IPS-20b (cell line): ENCODE data around the gene C1orf159.
"Not testable (repeated sequence)": the region's sequence is repeated elsewhere in the genome, so short reads cannot be mapped to it uniquely, and the experiment has no call there.

Source experiments
- H3K27ac ChIP-seq: one replicate; pipeline ENCODE4 v1.5.1; 2013; ENCODE audit warnings: low read length
- H3K27me3 ChIP-seq: 2 replicates; pipeline ENCODE4 v1.6.1; 2013; ENCODE audit warnings: mild to moderate bottlenecking, low read length, inconsistent platforms; ENCODE audit not compliant: insufficient read depth
- H3K36me3 ChIP-seq: 2 replicates; pipeline ENCODE4 v1.6.1; 2013; ENCODE audit warnings: low read depth, mild to moderate bottlenecking, inconsistent platforms, low read length, moderate library complexity; ENCODE audit not compliant: insufficient read depth
- H3K4me1 ChIP-seq: 2 replicates; pipeline ENCODE4 v1.6.1; 2013; ENCODE audit warnings: mild to moderate bottlenecking, control low read depth, inconsistent platforms, low read length, moderate library complexity; ENCODE audit not compliant: insufficient read depth
- H3K4me3 ChIP-seq: 2 replicates; pipeline ENCODE4 v1.5.1; 2013; ENCODE audit warnings: mild to moderate bottlenecking, low read length, inconsistent platforms
- H3K9ac ChIP-seq: 2 replicates; pipeline ENCODE4 v1.6.1; 2013; ENCODE audit warnings: low read depth, mild to moderate bottlenecking, inconsistent platforms, low read length, moderate library complexity
- H3K9me3 ChIP-seq: 2 replicates; pipeline ENCODE4 v1.6.1; 2013; ENCODE audit warnings: mild to moderate bottlenecking, low read depth, low read length, inconsistent platforms; ENCODE audit not compliant: insufficient read depth

Gene C1orf159

DNA sequence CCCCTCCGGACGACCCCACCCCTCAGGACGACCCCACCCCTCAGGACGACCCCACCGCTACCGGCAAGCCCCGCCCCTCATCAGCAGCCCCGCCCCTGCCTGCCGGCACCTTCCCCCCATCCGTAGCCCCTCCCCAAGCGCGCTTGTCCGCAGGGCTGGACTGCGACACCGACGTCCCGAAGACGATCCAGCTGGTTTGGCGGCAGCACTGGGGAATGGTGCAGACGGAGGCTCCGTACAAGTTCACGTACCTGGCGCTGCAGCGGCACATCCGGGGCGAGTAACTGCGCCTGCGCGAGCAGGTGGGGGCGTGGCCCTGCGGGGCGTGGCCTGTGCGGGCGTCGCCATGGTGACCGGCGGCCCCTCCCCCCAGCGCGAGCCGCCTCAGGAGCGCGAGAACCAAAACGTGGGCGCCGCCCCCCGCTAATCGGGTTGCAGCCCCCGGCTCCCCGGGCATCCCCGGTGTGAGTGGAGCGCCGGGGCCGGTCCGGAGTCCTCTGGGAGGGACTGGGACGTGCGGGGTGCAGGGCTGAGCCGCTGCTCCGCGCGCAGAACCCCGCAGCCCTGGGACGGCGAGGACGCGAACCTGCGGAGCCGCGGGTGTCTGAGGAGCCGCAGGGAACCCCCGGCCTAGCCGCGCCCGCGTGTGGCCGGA is 46.7 kb downstream of the C1orf159 start:
- Histone ChIP-seq H3K36me3 (no peaks in the 10 kb centered on the region), H3K4me1 (no peaks in the 10 kb centered on the region), H3K4me3 (peak overlapping the region; percentile 79), H3K27ac (no peak overlapping the region), H3K9me3 (no peaks in the 10 kb centered on the region), H3K27me3 (peaks cover 32% of the 10 kb centered on the region), H3K9ac (no peak overlapping the region; the same call in 1 of the 2 replicates)

DNA sequence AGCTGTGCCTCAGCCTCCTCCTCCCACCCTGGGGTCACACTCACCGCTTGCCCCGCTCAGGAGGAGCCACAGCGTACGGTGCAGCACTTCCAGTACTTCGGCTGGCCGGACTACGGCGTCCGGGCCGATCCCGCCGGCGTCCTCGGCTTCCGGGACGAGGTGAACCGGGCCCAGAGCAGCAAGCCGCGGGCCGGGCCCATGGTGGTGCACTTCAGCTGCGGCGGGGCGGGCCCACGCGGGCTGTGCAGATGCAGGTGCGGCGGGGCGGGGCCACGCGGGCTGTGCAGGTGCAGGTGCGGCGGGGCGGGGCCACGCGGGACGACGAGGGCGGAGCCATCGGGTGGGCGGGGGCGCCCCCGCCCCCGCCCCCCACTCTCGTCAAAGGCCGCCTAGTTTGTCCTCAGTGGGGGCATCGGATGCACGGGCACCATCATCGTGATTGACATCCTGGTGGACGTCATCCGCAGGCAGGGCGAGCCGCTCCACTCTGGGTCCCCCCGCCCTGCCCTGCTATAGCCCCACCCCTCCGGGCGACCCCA is 47.3 kb downstream of the C1orf159 start:
- Histone ChIP-seq H3K4me3 (peak overlapping the region; percentile 56; the same call in 1 of the 2 replicates), H3K36me3 (no peaks in the 10 kb centered on the region), H3K9me3 (no peaks in the 10 kb centered on the region), H3K27ac (no peak overlapping the region), H3K9ac (no peak overlapping the region), H3K27me3 (peaks cover 37% of the 10 kb centered on the region), H3K4me1 (no peaks in the 10 kb centered on the region)

DNA sequence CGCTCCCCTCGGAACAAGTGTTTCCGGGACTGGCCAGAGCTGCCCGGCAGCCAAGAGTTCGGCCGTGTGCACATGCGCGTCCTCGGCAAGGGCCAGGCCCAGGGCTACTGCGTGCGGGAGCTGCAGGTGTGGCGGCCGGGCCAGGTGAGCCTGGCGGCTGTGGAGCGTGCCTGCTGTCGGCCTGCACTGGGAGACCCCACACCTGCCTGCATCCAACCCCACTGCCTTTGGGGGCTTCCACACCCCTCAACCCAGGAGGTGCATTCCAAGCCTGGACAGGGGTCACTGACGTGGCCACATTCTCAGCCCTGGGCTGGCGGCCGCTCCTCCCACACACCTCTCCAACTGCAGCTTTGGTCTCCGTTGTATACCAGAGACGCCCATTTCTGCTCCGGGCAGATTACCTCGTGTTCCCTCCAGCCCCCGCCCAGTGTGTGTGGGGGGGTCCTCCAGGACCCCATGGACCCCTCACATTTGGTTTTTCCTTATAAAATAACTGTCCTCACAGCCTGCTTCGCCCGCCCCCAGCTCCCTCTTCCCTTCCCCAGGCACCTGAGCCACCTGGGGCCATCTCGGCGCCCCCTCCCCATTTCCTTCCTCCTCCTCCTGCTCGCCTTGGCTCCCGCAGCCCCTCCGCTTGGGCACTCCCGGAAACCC is 47.9 kb downstream of the C1orf159 start:
- Histone ChIP-seq H3K36me3 (no peaks in the 10 kb centered on the region), H3K27me3 (peaks cover 43% of the 10 kb centered on the region), H3K9me3 (no peaks in the 10 kb centered on the region), H3K4me1 (no peaks in the 10 kb centered on the region; the same call in 1 of the 2 replicates), H3K27ac (no peak overlapping the region), H3K4me3 (peak overlapping the region; percentile 56; the same call in 1 of the 2 replicates), H3K9ac (no peak overlapping the region)

DNA sequence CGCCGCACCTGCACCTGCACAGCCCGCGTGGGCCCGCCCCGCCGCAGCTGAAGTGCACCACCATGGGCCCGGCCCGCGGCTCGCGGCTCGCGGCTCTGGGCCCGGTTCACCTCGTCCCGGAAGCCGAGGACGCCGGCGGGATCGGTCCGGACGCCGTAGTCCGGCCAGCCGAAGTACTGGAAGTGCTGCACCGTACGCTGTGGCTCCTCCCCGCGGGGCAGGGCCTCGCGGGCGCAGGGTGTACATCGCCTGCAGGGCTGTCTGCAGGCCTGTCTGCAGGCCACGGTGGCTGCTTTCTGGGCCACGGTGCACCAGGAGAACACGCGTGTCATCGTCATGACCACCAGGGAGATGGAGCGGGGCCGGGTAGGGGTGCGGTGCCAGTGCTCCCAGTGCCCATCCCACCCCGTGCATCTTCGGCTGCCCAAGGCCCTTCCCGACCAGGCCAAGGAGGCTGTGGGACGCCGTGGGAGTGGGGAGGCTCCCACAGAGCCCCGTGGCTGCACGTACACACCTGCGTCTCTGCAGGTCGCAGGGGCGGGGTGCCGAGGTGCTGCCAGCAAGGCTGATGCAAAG is 48.5 kb downstream of the C1orf159 start:
- no peak overlapping the region for H3K4me3 ChIP-seq
- no peak overlapping the region for H3K9ac ChIP-seq
- H3K27me3 ChIP-seq = peaks cover 49% of the 10 kb centered on the region

DNA sequence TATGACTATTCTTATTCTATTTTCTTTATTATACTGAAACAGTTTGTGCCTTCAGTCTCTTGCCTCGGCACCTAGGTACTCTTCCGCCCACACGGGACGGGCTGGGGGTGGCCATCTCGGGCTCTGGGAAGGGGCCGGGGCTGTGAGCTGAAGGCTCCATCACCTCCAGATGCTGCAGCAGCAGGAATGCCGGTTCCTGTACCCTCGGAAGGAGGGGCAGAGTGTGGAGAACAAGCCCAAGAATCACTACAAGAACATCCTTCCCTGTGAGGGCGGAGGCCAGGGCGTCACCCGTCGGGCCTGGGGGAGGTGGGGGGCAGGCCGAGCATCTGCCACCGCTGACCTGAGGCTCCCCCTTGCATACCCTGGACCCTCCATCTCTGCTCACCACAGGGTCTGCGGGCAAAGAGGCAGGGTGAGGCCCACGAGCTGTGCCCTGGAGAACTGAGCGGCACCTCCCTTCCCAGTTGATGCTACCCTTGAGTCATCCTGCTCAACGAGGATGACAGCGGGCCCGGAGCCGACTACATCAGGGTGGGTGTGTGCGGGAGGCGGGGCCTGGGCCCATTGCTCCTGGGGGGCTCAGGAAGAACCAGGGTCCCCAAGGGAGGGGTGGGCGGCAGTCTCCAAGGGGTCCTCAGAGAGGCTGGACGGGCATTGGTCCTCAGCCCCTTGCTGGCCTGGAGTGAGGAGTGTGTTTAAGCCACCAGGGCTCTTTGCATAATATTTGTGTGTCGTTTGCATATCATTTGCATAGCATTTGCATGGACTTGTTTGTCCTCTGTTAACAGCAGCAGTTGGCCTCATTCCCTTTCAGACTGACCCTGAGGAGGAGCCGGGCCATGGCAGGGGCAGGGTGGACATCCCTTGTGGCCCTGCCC is 49.2 kb downstream of the C1orf159 start:
- Histone ChIP-seq H3K4me1 (no peaks in the 10 kb centered on the region; the same call in 1 of the 2 replicates), H3K27me3 (peaks cover 56% of the 10 kb centered on the region), H3K9me3 (no peaks in the 10 kb centered on the region), H3K9ac (no peak overlapping the region), H3K36me3 (no peaks in the 10 kb centered on the region), H3K4me3 (no peak overlapping the region), H3K27ac (no peak overlapping the region)

More for the DNA sequence above, 48.5 kb downstream of the C1orf159 start:
- H3K36me3 ChIP-seq = no peaks in the 10 kb centered on the region
- no peaks in the 10 kb centered on the region for H3K9me3 ChIP-seq
- no peaks in the 10 kb centered on the region; the same call in 1 of the 2 replicates for H3K4me1 ChIP-seq
- H3K27ac ChIP-seq = no peak overlapping the region

DNA sequence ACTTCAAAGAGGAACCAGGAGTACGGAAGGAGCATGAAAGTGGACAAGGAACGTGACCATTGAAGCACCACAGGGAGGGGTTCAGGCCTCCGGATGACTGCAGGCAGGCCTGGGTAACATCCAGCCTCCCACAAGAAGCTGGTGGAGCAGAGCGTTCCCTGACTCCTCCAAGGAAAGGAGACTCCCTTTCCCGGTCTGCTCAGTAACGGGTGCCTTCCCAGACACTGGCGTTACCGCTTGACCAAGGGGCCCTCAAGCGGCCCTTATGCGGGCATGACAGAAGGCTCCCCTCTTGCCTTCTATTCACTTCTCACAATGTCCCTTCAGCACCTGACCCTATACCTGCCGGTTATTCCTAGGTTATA is 50.0 kb downstream of the C1orf159 start:
- not testable (repeated sequence) for H3K27ac ChIP-seq, H3K9me3 ChIP-seq, H3K4me1 ChIP-seq, H3K9ac ChIP-seq, H3K36me3 ChIP-seq, H3K4me3 ChIP-seq
- H3K27me3 ChIP-seq = peaks cover 63% of the 10 kb centered on the region

DNA sequence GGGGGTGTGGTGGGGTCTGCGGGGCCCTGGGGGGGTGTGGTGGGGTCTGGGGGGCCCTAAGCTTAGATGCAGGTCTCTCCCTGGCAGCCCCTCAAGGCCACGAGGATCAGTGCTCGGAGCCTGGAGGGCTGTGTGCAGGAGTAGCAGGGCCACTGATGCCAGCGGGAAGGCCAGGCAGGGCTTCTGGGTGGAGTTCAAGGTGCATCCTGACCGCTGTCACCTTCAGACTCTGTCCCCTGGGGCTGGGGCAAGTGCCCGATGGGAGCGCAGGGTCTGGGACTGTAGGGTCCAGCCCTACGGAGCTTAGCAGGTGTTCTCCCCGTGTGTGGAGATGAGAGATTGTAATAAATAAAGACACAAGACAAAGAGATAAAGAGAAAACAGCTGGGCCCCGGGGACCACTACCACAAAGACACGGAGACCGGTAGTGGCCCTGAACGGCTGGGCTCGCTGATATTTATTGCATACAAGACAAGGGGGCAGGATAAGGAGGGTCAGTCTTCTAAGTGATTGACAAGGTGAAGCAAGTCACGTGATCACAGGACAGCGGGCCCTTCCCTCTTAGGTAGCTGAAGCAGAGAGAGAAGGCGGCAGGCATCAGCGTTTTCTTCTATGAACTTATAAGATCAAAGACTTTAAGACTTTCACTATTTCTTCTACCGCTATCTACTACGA is 50.5 kb downstream of the C1orf159 start:
- Histone ChIP-seq H3K27me3 (peaks cover 66% of the 10 kb centered on the region), H3K36me3 (no peaks in the 10 kb centered on the region), H3K9ac (no peak overlapping the region), H3K4me3 (no peak overlapping the region), H3K4me1 (no peaks in the 10 kb centered on the region; the same call in 1 of the 2 replicates), H3K27ac (no peak overlapping the region), H3K9me3 (no peaks in the 10 kb centered on the region)

DNA sequence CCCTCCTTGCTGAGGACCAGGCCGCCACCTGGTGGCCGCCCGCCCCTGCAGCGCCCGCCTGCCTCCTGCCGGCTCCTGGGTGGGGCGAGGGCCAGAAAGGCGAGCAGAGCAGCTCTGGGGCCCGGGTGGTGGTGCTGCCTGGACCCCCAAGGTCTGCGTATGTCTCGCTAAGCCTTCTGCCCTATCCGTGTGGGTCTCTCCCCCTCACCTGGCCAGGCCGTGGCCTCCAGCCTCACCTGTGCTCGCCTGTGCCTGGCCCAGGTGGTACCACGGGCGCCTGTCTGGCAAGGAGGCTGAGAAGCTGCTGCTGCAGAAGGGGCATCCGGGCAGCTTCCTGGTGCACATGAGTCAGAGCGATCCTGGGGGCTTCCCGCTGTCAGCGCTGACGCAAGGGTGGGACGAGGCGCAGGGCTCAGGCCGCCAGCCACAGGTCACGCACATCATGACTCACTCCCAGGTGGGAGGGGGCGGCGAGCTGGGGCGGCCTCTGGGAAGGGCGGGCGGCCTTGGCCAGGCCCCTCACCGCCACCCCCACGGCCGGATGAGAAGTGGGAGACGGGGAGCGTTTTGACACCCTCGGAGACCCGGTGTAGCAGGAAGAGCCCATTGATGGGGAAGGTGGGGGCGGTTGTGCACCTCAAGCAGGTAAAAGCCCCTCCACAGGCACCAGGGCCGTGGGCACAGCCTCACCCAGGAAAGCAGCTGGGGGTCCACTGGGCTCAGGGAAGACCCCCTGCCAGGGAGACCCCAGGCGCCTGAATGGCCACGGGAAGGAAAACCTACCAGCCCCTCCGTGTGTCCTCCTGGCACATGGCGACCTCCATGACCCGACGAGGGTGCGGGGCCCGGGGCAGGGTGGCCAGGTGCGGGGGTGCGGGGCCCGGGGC is 51.7 kb downstream of the C1orf159 start:
- Histone ChIP-seq H3K4me3 (no peak overlapping the region; the same call in 1 of the 2 replicates), H3K9ac (no peak overlapping the region), H3K4me1 (no peaks in the 10 kb centered on the region; the same call in 1 of the 2 replicates), H3K36me3 (no peaks in the 10 kb centered on the region), H3K27ac (no peak overlapping the region), H3K27me3 (peaks cover 64% of the 10 kb centered on the region), H3K9me3 (no peaks in the 10 kb centered on the region)

DNA sequence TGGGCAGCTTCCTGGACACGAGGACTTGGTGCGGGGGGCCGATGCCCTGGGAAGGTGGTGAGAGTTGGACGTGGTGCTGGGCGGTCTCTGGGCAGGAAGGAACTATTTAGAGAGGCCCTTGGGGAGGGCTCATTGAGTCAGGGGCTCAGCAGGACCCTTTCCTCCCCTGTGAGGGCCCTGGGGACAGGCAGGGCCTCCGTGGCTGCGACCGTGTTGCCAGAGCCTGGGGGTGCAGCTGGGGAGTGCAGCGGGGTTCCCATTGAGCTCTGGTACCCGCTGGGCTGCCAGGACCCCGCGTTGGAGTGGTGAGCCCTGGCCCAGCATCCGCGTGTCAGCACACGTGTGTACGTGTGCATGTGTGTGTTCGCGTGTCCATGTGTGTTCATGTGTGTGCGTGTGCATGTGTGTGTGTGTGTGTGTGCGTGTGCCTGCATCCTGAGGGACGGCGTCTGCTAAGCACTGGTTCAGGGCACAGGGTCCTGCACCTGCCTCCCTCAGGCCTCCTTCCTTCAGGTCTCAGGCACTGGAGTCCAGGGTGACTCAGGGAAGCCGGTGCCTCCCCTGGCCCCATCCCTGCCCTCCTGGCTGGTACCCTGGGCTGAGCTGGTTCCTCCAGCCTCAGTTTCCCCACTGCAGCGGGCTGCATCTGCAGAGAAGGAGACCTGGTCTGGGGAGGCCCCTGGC is 52.5 kb downstream of the C1orf159 start:
- no peak overlapping the region for H3K9ac ChIP-seq
- no peaks in the 10 kb centered on the region for H3K36me3 ChIP-seq
- no peaks in the 10 kb centered on the region for H3K9me3 ChIP-seq
- no peak overlapping the region for H3K4me3 ChIP-seq
- H3K4me1 ChIP-seq = no peaks in the 10 kb centered on the region; the same call in 1 of the 2 replicates
- H3K27me3 ChIP-seq = peaks cover 71% of the 10 kb centered on the region
- H3K27ac ChIP-seq = no peak overlapping the region
